ENCODE results near the gene LDB3. TPM values are rescaled to one million over a fixed set of nuclear protein-coding genes. Genes with fewer than 3 reads are reported as not detected.
"Not testable (repeated sequence)": the region's sequence is repeated elsewhere in the genome, so short reads cannot be mapped to it uniquely, and the experiment has no call there.

LDB3 gene
- total and polyA plus RNA-seq, 2 of the 8 experiments (the other 6 are each of a cell fraction or from before 2014, with no cell fraction given), result 0.20 to 0.43 TPM

DNA sequence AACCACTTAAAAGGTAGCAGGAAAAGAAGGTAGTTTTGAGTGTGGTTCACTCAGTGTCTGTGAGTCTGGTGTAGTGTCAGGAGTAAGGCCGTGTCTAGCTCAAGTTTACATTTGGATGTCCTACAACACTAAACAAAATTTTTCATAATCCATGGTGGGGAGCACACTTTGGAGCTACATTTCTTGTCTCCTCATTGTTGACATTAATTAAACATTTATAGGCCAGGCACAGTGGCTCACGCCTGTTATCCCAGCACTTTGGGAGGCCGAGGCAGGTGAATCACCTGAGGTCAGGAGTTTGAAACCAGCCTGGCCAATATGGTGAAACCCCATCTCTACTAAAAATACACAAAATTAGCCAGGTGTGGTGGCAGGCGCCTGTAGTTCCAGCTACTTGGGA is 67.0 kb downstream of the LDB3 start:
- not testable (repeated sequence) for H3K18ac ChIP-seq (ENCODE audit: extremely low read depth, low read length); H2AK5ac ChIP-seq (ENCODE audit: low read depth, low read length); H3K4me2 ChIP-seq (ENCODE audit: insufficient read depth in 1 of 2, low read depth in 2 of 2, low read length in 2 of 2); H2BK12ac ChIP-seq (ENCODE audit: low read depth, low read length); H2BK5ac ChIP-seq (ENCODE audit: low read depth, low read length); H3K56ac ChIP-seq (replicated peaks; ENCODE audit: insufficient read length, low read depth, low read length); H2BK120ac ChIP-seq (replicated peaks; ENCODE audit: low read depth, low read length); H2AFZ ChIP-seq (ENCODE audit: low read length); H3K4ac ChIP-seq (replicated peaks; ENCODE audit: insufficient read length, low read depth, low read length); H3K27me3 ChIP-seq (replicated peaks in 1 of 4; ENCODE audit: control insufficient read depth in 3 of 4, extremely low read depth in 1 of 4, insufficient read depth in 3 of 4, low read length in 3 of 4); H3K9ac ChIP-seq (replicated peaks in 1 of 4; ENCODE audit: extremely low read depth in 1 of 4, low read depth in 3 of 4, low read length in 3 of 4); H2BK20ac ChIP-seq (ENCODE audit: low read length); H3K79me2 ChIP-seq (ENCODE audit: control insufficient read depth in 1 of 2, insufficient read depth in 2 of 2, low read length in 2 of 2); FAIRE-seq; H3K23me2 ChIP-seq (ENCODE audit: low read depth, low read length); H3K9me3 ChIP-seq (ENCODE audit: insufficient read depth in 2 of 2, low read depth in 1 of 2, low read length in 1 of 2); H4K20me1 ChIP-seq (replicated peaks in 1 of 2; ENCODE audit: control insufficient read depth in 1 of 2, insufficient read depth in 2 of 2, low read length in 2 of 2); H4K91ac ChIP-seq (replicated peaks; ENCODE audit: insufficient read length, low read length); DNase-seq (ENCODE audit: low read depth in 1 of 2, low spot score in 2 of 2); H3K4me3 ChIP-seq (ENCODE audit: extremely low read depth in 1 of 4, insufficient read depth in 2 of 4, low read depth in 3 of 4, low read length in 4 of 4); H4K5ac ChIP-seq (ENCODE audit: insufficient read length, low read depth, low read length); H3K23ac ChIP-seq (ENCODE audit: insufficient read length); H3K14ac ChIP-seq (ENCODE audit: insufficient read length); H2BK15ac ChIP-seq (ENCODE audit: low read length); H3K4me1 ChIP-seq (replicated peaks in 1 of 4; ENCODE audit: control insufficient read depth in 3 of 4, insufficient read depth in 4 of 4, low read length in 3 of 4); H4K8ac ChIP-seq (ENCODE audit: extremely low read depth, insufficient read depth, low read length); H3K79me1 ChIP-seq (ENCODE audit: low read depth, low read length); H3K36me3 ChIP-seq (ENCODE audit: control insufficient read depth in 2 of 4, insufficient read depth in 4 of 4, low read length in 3 of 4); H3K27ac ChIP-seq (ENCODE audit: low read depth, low read length)
- ChIA-PET CTCF (ENCODE audit: partially characterized antibody) (interaction anchor here (0.5 to 3.1 kb wide), 6 partner anchors 25 to 212 kb away, joined by 3 to 10 read pairs (median 3); no protein-coding TSS in a partner anchor), POLR2A (ENCODE audit: partially characterized antibody) (interaction anchor here (1.3 to 3.1 kb wide), 2 partner anchors 20 to 22 kb away, joined by 5 to 12 read pairs; partner anchors contain the start of gene BMPR1A)
- WGBS, 2 experiments (ENCODE audit: extremely low coverage in 1 of 2, insufficient coverage in 1 of 2, insufficient read length in 1 of 2, insufficient replicate concordance in 2 of 2, low coverage in 1 of 2, low lambda C conversion rate in 2 of 2, missing lambda C conversion rate in 1 of 2), result 88% methylated on average over 4 of the region's 4 CpGs; no CpG with 5 or more reads in 1 of the 2 experiments

Data from H1 (cell line).